GM13976 (cell line): ENCODE data around the gene TAS2R8.

ENCODE experiments used
- DNase-seq: peaks from one replicate; pipeline ENCODE4 v3.0.0; 2012; ENCODE audit warnings: low spot score
- in situ Hi-C: fragments of 300-500 bp; cut with MboI; formaldehyde crosslinking; loops from one replicate; pipeline ENCODE4 v1.12.0; 2022; ENCODE audit warnings: low sequenced_read_pairs, mixed read lengths, inconsistent platforms; ENCODE audit not compliant: unreplicated experiment
- TF ChIP-seq, protein P1 (sequence below): IDR thresholded peaks from 2 replicates; pipeline ENCODE4 v1.5.1; 2012; ENCODE audit warnings: borderline replicate concordance, mild to moderate bottlenecking; ENCODE audit not compliant: insufficient read depth; ENCODE audit errors: extremely low read depth, missing control alignments, control extremely low read depth

TAS2R8 gene

DNA sequence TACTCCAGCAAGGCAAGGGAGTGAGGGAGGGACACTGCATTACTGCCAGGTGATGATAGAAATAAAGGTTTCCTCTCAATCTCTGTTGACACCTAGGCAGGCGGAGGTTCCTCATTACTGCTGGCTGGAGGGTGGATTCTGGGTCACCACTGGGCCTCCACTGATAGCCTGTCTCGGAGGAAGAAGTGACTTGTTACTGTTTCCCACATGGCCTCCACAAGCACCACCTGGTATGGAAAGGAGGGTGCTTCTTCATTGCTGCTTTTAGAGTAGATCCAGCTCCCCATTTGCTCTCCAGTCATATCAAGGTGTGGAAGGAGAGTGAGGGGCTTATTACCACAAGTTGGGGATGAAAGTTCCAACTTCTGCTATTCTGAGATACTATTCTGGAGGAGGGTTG, 35.8 kb upstream of the TAS2R8 start:
- in situ Hi-C loops = no loop called here
- TF ChIP-seq, protein P1, sequence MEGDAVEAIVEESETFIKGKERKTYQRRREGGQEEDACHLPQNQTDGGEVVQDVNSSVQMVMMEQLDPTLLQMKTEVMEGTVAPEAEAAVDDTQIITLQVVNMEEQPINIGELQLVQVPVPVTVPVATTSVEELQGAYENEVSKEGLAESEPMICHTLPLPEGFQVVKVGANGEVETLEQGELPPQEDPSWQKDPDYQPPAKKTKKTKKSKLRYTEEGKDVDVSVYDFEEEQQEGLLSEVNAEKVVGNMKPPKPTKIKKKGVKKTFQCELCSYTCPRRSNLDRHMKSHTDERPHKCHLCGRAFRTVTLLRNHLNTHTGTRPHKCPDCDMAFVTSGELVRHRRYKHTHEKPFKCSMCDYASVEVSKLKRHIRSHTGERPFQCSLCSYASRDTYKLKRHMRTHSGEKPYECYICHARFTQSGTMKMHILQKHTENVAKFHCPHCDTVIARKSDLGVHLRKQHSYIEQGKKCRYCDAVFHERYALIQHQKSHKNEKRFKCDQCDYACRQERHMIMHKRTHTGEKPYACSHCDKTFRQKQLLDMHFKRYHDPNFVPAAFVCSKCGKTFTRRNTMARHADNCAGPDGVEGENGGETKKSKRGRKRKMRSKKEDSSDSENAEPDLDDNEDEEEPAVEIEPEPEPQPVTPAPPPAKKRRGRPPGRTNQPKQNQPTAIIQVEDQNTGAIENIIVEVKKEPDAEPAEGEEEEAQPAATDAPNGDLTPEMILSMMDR = no peak
- no peak for DNase-seq

DNA sequence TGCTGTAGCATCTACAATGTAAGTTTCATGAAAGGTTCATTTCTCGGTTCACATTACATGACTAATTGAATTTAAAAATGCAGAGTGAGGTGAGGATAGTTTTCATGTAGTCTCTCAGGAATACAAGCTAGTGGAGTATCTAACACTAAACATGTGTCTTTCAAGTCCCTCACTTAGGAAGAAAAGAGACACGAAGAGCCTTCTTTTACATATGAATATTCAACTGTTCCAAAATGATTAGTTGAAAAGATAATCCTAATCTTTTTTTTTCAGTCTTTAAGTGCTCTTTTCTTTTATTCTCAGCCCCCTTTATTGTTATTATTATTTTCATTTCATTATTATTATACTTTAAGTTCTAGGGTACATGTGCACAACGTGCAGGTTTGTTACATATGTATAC, 31.4 kb upstream of the TAS2R8 start:
- TF ChIP-seq, protein P1 = no peak
- no peak for DNase-seq
- in situ Hi-C loops = no loop called here

DNA sequence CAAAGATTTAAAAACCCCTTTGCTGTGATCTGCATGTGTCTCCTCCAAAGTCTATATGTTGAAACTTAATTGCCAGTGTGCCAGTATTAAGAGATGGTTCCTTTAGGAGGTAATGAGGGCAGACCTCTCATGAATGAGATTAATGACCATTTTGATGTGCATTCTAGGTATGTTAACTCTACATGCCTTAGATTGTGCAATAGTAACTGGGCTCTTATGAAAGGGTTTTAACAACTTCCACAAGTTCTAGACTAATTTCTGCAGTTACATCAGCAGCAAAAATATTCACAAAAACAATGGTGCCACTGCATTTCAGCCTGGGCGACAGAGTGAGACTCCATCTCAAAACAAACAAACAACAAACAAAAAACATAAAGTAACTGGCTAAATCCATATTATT, 22.9 kb upstream of the TAS2R8 start:
- no peak for DNase-seq
- TF ChIP-seq, protein P1 = no peak
- in situ Hi-C loops = no loop called here

DNA sequence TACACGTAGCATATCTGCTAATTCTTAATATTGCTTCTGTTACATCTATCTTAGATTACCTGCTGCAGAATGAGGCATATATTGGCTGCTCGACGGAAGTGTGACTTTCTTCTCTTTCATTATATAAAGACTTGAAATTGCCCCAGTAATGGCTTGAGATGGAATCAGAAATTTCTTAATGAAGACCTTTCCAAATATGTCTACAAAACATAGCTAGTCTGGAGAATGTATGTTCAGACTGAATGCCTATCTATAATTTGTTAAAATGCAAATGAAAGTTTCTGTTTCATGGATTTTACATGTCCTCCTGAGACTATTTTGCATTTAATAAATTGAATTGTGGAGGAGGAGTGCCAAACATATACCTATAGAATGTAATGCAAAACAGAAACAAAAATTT, 19.2 kb upstream of the TAS2R8 start, which contains the start of gene TAS2R10:
TSS of gene TAS2R10 (minus strand) at position 101 of the 400 bp plus-strand sequence. CDS start at position 12, 89 bp downstream.
- DNase-seq = no peak
- in situ Hi-C loops = no loop called here
- TF ChIP-seq, protein P1 = no peak

DNA sequence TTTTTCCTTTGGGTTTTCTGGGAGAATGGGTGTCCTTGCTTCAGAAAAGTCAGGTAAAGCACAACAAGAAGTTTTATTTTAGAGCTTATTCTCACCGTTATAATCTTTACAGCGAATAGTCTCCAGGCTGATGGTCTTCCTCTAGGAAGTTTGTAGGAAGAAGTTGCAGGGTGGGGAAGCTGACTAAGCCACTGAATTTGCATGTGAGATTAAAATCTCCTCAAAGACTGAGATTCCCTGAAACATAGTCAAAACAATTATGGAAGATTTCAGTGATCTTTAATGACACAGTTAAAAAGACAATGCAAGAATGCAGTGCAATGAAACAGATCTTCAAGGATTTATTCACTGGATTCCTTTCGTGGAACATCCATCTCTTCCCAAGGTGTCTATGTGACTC, 17.9 kb upstream of the TAS2R8 start:
- no peak for DNase-seq
- in situ Hi-C loops = no loop called here
- TF ChIP-seq, protein P1 = no peak

DNA sequence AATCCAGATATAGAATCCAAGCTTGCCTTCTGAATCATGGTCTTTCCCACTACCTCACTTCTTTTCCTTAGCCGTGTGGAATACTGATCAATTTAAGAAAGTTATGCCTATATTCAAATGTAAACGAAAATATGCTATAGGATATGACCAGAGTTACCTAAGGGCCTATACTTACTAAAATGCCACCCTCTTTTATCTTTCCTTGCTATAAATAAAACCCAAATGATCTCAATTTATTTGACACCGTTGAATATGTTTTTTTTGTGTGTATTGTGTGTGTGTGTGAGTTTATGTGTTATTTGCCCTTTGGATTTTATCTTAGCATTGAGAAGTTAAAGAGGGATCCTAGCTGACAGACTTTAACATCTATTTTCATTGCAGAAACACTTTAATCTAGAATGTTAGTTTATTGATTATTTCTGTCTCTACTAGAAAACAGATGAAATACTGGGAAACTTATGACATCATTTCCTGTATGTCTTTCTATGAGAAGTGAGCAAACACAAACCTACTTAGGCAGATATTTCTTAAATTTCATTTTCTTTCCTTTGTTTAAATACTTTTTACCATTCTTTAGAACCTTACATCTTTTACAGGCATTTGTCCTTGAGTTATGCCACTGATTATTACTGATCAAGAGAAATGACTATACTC, 4.9 kb upstream of the TAS2R8 start:
- in situ Hi-C loops = no loop called here
- TF ChIP-seq, protein P1 = no peak

More for the DNA sequence above, 4.9 kb upstream of the TAS2R8 start:
- no peak for DNase-seq
